ENCODE data around the gene SDC3.

Gene SDC3

DNA sequence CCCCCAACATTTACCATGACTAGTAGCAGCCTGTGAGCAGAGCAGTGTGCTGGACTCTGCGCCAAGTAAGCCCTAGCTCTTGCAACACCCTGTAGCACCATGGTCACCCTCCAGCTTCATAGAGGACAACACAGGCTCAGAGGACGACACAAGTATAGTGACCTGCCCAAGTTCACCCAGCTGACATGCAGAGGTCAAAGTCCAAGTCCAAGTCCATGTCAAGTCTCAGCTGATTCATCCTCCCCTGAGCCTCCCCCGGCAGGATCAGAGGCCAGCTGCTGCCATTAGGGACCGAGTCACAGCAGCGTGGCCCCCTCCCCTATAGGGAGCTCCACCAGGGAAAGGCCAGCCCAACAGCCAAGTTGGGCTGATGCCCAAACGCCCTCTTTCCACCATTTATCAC, 15.9 kb downstream of the SDC3 start:
- peaks cover 5% of the 10 kb centered on the region for H3K27me3 ChIP-seq (ENCODE audit: insufficient read depth, poor library complexity, severe bottlenecking)
- H3K4me3 ChIP-seq (replicated peaks; ENCODE audit: insufficient read depth, low read length) = no peak overlapping the region
- TF ChIP-seq, protein P1, sequence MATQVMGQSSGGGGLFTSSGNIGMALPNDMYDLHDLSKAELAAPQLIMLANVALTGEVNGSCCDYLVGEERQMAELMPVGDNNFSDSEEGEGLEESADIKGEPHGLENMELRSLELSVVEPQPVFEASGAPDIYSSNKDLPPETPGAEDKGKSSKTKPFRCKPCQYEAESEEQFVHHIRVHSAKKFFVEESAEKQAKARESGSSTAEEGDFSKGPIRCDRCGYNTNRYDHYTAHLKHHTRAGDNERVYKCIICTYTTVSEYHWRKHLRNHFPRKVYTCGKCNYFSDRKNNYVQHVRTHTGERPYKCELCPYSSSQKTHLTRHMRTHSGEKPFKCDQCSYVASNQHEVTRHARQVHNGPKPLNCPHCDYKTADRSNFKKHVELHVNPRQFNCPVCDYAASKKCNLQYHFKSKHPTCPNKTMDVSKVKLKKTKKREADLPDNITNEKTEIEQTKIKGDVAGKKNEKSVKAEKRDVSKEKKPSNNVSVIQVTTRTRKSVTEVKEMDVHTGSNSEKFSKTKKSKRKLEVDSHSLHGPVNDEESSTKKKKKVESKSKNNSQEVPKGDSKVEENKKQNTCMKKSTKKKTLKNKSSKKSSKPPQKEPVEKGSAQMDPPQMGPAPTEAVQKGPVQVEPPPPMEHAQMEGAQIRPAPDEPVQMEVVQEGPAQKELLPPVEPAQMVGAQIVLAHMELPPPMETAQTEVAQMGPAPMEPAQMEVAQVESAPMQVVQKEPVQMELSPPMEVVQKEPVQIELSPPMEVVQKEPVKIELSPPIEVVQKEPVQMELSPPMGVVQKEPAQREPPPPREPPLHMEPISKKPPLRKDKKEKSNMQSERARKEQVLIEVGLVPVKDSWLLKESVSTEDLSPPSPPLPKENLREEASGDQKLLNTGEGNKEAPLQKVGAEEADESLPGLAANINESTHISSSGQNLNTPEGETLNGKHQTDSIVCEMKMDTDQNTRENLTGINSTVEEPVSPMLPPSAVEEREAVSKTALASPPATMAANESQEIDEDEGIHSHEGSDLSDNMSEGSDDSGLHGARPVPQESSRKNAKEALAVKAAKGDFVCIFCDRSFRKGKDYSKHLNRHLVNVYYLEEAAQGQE (IDR thresholded peaks at IDR 0.05; ENCODE audit: insufficient replicate concordance, low read depth) = no peak
- TF ChIP-seq GABPA (IDR thresholded peaks at IDR 0.05; ENCODE audit: low read depth) (no peak), POLR2AphosphoS5 (IDR thresholded peaks at IDR 0.05; ENCODE audit: low read depth) (no peak), SPI1 (IDR thresholded peaks at IDR 0.05; ENCODE audit: borderline replicate concordance, low read depth) (no peak)
- TF ChIP-seq, protein P2, sequence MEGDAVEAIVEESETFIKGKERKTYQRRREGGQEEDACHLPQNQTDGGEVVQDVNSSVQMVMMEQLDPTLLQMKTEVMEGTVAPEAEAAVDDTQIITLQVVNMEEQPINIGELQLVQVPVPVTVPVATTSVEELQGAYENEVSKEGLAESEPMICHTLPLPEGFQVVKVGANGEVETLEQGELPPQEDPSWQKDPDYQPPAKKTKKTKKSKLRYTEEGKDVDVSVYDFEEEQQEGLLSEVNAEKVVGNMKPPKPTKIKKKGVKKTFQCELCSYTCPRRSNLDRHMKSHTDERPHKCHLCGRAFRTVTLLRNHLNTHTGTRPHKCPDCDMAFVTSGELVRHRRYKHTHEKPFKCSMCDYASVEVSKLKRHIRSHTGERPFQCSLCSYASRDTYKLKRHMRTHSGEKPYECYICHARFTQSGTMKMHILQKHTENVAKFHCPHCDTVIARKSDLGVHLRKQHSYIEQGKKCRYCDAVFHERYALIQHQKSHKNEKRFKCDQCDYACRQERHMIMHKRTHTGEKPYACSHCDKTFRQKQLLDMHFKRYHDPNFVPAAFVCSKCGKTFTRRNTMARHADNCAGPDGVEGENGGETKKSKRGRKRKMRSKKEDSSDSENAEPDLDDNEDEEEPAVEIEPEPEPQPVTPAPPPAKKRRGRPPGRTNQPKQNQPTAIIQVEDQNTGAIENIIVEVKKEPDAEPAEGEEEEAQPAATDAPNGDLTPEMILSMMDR (IDR thresholded peaks at IDR 0.05; ENCODE audit: insufficient read depth, low read length) = no peak
- H3K27ac ChIP-seq (replicated peaks) = no peak overlapping the region
- DNase-seq (ENCODE audit: low read depth in 1 of 2, low spot score in 1 of 2) = no peak

DNA sequence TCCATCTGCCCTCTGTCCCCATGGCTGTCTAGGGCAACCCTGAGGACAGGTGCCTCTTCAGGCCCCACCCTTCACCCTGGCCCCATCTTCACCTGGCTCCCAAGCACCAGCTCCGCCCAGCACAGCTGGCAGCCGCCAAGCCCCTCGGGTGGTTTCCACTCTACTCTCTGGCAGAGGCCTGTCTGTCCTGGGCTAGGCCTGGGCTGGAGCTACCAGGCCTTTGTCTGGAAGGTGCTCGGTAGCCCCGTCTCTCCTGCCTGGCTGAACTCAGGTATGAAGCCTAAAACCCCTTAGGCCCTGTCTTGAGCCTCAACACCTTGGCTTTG, 17.4 kb downstream of the SDC3 start:
- peaks cover 8% of the 10 kb centered on the region for H3K27me3 ChIP-seq (ENCODE audit: insufficient read depth, poor library complexity, severe bottlenecking)
- no peak overlapping the region for H3K4me3 ChIP-seq (replicated peaks; ENCODE audit: insufficient read depth, low read length)
- H3K27ac ChIP-seq (replicated peaks) = no peak overlapping the region
- DNase-seq (ENCODE audit: low read depth in 1 of 2, low spot score in 1 of 2) = no peak
- TF ChIP-seq, protein P1 (IDR thresholded peaks at IDR 0.05; ENCODE audit: insufficient replicate concordance, low read depth) = no peak
- TF ChIP-seq SPI1 (IDR thresholded peaks at IDR 0.05; ENCODE audit: borderline replicate concordance, low read depth) (no peak), GABPA (IDR thresholded peaks at IDR 0.05; ENCODE audit: low read depth) (no peak), POLR2AphosphoS5 (IDR thresholded peaks at IDR 0.05; ENCODE audit: low read depth) (no peak)
- TF ChIP-seq, protein P2 (IDR thresholded peaks at IDR 0.05; ENCODE audit: insufficient read depth, low read length) = no peak

DNA sequence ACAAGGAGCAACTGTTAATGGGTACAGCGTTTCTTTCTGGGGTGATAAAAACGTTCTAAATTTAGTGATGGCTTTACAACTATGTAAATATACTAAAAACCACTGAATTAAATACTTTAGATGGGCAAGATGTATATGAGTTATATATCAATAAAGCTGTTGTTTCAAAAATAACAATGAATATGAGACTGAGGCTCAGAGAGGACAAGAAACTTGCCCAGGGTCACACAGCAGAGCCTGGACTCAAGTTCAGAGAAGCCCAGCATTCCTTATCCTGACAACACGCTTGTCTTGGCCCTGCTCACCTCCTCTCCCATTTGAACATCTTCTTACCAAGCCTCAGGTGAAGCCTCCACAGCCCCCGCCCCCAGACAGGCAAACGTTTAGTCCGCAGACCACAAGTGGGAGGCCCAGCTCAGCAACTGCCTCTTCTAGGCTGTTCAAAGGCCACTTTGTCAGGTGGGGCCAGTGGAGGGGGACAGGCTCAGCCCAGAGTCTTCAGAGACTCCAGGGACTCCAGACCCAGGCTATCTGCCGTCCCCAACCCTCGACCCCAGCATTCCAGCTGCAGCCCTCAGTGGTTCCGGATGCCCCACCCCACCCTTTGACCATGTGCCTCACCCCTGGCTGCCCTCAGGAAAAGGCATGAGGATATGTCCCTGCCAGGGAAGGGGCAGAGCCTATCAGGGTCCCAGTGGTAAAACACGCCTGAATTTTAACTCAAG, 17.9 kb downstream of the SDC3 start:
- Histone ChIP-seq H3K27ac (replicated peaks) (no peak overlapping the region), H3K27me3 (ENCODE audit: insufficient read depth, poor library complexity, severe bottlenecking) (peaks cover 8% of the 10 kb centered on the region), H3K4me3 (replicated peaks; ENCODE audit: insufficient read depth, low read length) (no peak overlapping the region)
- TF ChIP-seq, protein P2 (IDR thresholded peaks at IDR 0.05; ENCODE audit: insufficient read depth, low read length) = no peak
- TF ChIP-seq, protein P1 (IDR thresholded peaks at IDR 0.05; ENCODE audit: insufficient replicate concordance, low read depth) = no peak
- TF ChIP-seq GABPA (IDR thresholded peaks at IDR 0.05; ENCODE audit: low read depth) (no peak), SPI1 (IDR thresholded peaks at IDR 0.05; ENCODE audit: borderline replicate concordance, low read depth) (no peak), POLR2AphosphoS5 (IDR thresholded peaks at IDR 0.05; ENCODE audit: low read depth) (no peak)
- DNase-seq (ENCODE audit: low read depth in 1 of 2, low spot score in 1 of 2) = no peak

Measured in HL-60 (cell line).